DOHH2 (cell line): ENCODE measurements around the gene CLPTM1L.
A peak's percentile ranks its signal among the peaks of the same experiment; 100 is the strongest.
"Not testable (repeated sequence)": the region's sequence is repeated elsewhere in the genome, so short reads cannot be mapped to it uniquely, and the experiment has no call there.

ENCODE experiments used
- H3F3A ChIP-seq: fragments of 200-600 bp; sonication (generic), shearing (Covaris generic); 2 replicates; pipeline ENCODE4 v1.6.0; 2016; ENCODE audit warnings: antibody characterized with exemption, mild to moderate bottlenecking; ENCODE audit not compliant: control insufficient read depth, insufficient read depth
- H3K27ac ChIP-seq: fragments of 200-600 bp; sonication (generic); 2 replicates; pipeline ENCODE4 v1.5.1; 2014; ENCODE audit warnings: low read depth, mild to moderate bottlenecking, low read length, moderate library complexity
- H3K27me3 ChIP-seq: fragments of 200-600 bp; sonication (generic); 2 replicates; pipeline ENCODE4 v1.6.1; 2014; ENCODE audit warnings: mild to moderate bottlenecking, low read length, mixed read lengths; ENCODE audit not compliant: control insufficient read depth
- H3K36me3 ChIP-seq: fragments of 200-600 bp; sonication (generic); 2 replicates; pipeline ENCODE4 v1.6.1; 2014; ENCODE audit warnings: mild to moderate bottlenecking, low read length, moderate library complexity, mixed read lengths; ENCODE audit not compliant: control insufficient read depth
- H3K4me1 ChIP-seq: fragments of 200-600 bp; sonication (generic); 2 replicates; pipeline ENCODE4 v1.6.1; 2014; ENCODE audit warnings: mild to moderate bottlenecking, low read length, mixed read lengths; ENCODE audit not compliant: control insufficient read depth
- H3K4me2 ChIP-seq: fragments of 200-600 bp; sonication (generic); 2 replicates; pipeline ENCODE4 v1.6.0; 2014; ENCODE audit warnings: mild to moderate bottlenecking, low read length, moderate library complexity
- H3K4me3 ChIP-seq: fragments of 200-600 bp; sonication (generic); 2 replicates; pipeline ENCODE4 v1.5.1; 2014; ENCODE audit warnings: mild to moderate bottlenecking, low read length, mixed read lengths
- H3K79me2 ChIP-seq: fragments of 200-600 bp; sonication (generic); 2 replicates; pipeline ENCODE4 v1.6.1; 2014; ENCODE audit warnings: mild to moderate bottlenecking, low read length, mixed read lengths; ENCODE audit not compliant: control insufficient read depth
- H3K9me2 ChIP-seq: fragments of 200-600 bp; sonication (generic); replicated peaks from 2 replicates; pipeline ENCODE4 v1.6.1; 2014; ENCODE audit warnings: mild to moderate bottlenecking, low read length, mixed read lengths; ENCODE audit not compliant: control insufficient read depth
- H3K9me3 ChIP-seq: fragments of 200-600 bp; sonication (generic); 2 replicates; pipeline ENCODE4 v1.6.1; 2014; ENCODE audit warnings: antibody characterized with exemption, low read length, mixed read lengths; ENCODE audit not compliant: control insufficient read depth, insufficient read depth
- H4K20me1 ChIP-seq: fragments of 200-600 bp; sonication (generic); 2 replicates; pipeline ENCODE4 v1.6.0; 2014; ENCODE audit warnings: low read depth, mild to moderate bottlenecking, antibody characterized with exemption, low read length, moderate library complexity; ENCODE audit not compliant: control insufficient read depth, insufficient read depth
- EZH2phosphoT487 ChIP-seq: fragments of 200-600 bp; sonication (generic); IDR thresholded peaks from 2 replicates; pipeline ENCODE4 v1.6.1; 2017; ENCODE audit warnings: borderline replicate concordance, mild to moderate bottlenecking, antibody characterized with exemption, low read length, moderate library complexity, mixed read lengths
- TF ChIP-seq, protein P1 (sequence below): fragments of 200-600 bp; sonication (generic); IDR thresholded peaks from one replicate; pipeline ENCODE4 v1.5.1; 2014; ENCODE audit warnings: antibody characterized with exemption, mild to moderate bottlenecking, low read depth, low read length; ENCODE audit not compliant: poor library complexity, severe bottlenecking

CLPTM1L gene

DNA sequence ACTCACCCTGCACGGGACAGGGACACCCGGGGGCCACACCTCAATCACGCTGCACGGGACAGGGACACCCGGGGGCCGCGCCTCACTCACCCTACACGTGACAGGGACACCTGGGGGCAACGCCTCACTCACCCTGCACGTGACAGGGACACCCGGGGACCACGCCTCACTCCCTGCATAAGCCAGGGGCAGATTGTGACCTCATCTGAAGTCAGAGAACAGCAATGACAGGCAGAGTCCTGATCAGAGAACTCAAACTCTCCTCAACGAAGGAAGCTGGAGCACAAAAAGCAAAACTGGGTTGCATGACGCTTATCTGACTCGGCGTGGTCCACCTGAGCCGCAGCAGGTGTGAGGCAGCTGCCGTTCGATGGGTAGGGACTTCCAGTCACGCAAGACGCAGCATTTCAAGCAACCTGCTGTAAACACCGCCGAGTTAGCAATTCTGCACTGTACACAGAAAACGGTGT, 53.3 kb downstream of the CLPTM1L start:
- peaks cover 86% of the 10 kb centered on the region for H3K79me2 ChIP-seq
- peak overlapping the region; percentile 90 for H3K4me3 ChIP-seq
- peaks cover 46% of the 10 kb centered on the region for H3K4me1 ChIP-seq
- H3K9me2 ChIP-seq, result no peaks in the 10 kb centered on the region
- H3K9me3 ChIP-seq, result no peaks in the 10 kb centered on the region
- H4K20me1 ChIP-seq, result no peaks in the 10 kb centered on the region
- H3K4me2 ChIP-seq, result peak overlapping the region; percentile 90
- H3K36me3 ChIP-seq, result peaks cover 62% of the 10 kb centered on the region
- H3F3A ChIP-seq, result peaks cover 14% of the 10 kb centered on the region; the same call in 1 of the 2 replicates
- no peaks in the 10 kb centered on the region for H3K27me3 ChIP-seq
- no peak for TF ChIP-seq EZH2phosphoT487
- TF ChIP-seq, protein P1, sequence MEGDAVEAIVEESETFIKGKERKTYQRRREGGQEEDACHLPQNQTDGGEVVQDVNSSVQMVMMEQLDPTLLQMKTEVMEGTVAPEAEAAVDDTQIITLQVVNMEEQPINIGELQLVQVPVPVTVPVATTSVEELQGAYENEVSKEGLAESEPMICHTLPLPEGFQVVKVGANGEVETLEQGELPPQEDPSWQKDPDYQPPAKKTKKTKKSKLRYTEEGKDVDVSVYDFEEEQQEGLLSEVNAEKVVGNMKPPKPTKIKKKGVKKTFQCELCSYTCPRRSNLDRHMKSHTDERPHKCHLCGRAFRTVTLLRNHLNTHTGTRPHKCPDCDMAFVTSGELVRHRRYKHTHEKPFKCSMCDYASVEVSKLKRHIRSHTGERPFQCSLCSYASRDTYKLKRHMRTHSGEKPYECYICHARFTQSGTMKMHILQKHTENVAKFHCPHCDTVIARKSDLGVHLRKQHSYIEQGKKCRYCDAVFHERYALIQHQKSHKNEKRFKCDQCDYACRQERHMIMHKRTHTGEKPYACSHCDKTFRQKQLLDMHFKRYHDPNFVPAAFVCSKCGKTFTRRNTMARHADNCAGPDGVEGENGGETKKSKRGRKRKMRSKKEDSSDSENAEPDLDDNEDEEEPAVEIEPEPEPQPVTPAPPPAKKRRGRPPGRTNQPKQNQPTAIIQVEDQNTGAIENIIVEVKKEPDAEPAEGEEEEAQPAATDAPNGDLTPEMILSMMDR, result no peak
- no peak overlapping the region for H3K27ac ChIP-seq

GRCh38 chr5:1290956-1291355, 53.9 kb downstream of the CLPTM1L start:
- not testable (repeated sequence) for H3K27ac ChIP-seq, H3K27me3 ChIP-seq, H3K4me2 ChIP-seq, H3K4me3 ChIP-seq, H3K9me3 ChIP-seq, H3F3A ChIP-seq, H4K20me1 ChIP-seq, H3K9me2 ChIP-seq
- H3K4me1 ChIP-seq, result peaks cover 39% of the 10 kb centered on the region
- peaks cover 86% of the 10 kb centered on the region for H3K79me2 ChIP-seq
- H3K36me3 ChIP-seq, result peaks cover 62% of the 10 kb centered on the region

DNA sequence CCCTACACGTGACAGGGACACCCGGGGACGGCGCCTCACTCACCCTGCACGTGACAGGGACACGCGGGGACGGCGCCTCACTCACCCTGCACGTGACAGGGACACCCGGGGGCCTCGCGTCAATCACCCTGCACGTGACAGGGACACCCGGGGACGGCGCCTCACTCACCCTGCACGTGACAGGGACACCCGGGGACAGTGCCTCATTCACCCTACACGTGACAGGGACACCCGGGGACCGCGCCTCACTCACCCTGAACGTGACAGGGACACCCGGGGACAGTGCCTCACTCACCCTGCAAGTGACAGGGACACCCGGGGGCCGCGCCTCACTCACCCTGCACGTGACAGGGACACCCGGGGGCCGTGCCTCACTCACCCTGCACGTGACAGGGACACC, 55.3 kb downstream of the CLPTM1L start:
- not testable (repeated sequence) for H3K27ac ChIP-seq, H3K9me3 ChIP-seq, H3F3A ChIP-seq, H3K4me2 ChIP-seq, H3K4me3 ChIP-seq, H3K27me3 ChIP-seq, H4K20me1 ChIP-seq, H3K9me2 ChIP-seq
- H3K4me1 ChIP-seq, result peaks cover 29% of the 10 kb centered on the region
- peaks cover 88% of the 10 kb centered on the region for H3K79me2 ChIP-seq
- peaks cover 59% of the 10 kb centered on the region for H3K36me3 ChIP-seq

DNA sequence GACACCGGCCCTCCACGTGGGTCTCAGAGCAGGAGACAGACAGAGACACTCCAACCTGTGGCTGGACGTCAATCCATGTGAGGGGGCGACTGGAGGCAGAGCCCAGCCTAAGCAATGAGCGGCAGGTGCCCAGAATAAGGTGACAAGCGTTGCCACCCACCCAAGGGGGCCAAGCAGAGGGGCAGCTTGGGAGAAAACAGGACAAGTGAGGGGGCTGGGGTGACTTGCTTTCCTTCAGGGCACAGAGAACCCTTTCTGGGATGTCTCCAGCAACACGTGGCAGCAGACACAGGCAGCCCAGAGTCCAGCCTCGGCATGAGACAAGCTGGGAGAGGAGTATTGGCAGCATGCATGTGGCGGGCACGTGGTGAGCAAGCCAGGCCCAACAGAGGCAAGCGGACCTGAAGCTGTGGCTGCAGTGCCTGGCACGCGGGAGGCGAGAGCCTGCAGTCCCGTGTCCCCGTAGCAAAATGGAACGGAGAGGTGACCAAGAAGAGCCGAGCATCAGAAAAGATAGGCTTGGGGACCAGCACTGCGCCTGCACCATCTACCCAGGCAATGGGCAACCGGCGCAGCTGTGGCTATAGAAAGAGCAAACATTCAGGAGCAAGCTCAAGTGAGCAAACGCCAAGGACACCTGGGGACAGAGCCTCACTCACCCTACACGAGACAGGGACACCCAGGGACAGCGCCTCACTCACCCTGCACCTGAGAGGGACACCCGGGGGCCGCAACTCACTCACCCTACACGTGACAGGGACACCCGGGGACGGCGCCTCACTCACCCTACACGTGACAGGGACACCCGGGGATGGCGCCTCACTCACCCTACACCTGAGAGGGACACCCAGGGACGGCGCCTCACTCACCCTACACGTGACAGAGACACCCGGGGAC, 56.2 kb downstream of the CLPTM1L start:
- Histone ChIP-seq H3K27ac (no peak overlapping the region), H3K27me3 (no peaks in the 10 kb centered on the region), H3K4me2 (no peak overlapping the region), H3K9me3 (no peaks in the 10 kb centered on the region), H3F3A (peaks cover 5% of the 10 kb centered on the region; the same call in 1 of the 2 replicates), H3K4me1 (peaks cover 21% of the 10 kb centered on the region), H3K9me2 (no peaks in the 10 kb centered on the region), H3K36me3 (peaks cover 52% of the 10 kb centered on the region), H4K20me1 (no peaks in the 10 kb centered on the region), H3K4me3 (no peak overlapping the region), H3K79me2 (peaks cover 87% of the 10 kb centered on the region)
- TF ChIP-seq EZH2phosphoT487, result no peak
- TF ChIP-seq, protein P1, result no peak
